Hematopoietic multipotent progenitor cell treated with erythropoietin and hydrocortisone succinate and interleukin-3 and kit ligand, for 15 days (in vitro differentiated cells): ENCODE results near the gene SLC9A3.

Experiments used
- DNase-seq: peaks from one replicate; pipeline ENCODE4 v3.0.0-alpha.2; 2015; ENCODE audit warnings: low spot score

The SLC9A3 gene

DNA sequence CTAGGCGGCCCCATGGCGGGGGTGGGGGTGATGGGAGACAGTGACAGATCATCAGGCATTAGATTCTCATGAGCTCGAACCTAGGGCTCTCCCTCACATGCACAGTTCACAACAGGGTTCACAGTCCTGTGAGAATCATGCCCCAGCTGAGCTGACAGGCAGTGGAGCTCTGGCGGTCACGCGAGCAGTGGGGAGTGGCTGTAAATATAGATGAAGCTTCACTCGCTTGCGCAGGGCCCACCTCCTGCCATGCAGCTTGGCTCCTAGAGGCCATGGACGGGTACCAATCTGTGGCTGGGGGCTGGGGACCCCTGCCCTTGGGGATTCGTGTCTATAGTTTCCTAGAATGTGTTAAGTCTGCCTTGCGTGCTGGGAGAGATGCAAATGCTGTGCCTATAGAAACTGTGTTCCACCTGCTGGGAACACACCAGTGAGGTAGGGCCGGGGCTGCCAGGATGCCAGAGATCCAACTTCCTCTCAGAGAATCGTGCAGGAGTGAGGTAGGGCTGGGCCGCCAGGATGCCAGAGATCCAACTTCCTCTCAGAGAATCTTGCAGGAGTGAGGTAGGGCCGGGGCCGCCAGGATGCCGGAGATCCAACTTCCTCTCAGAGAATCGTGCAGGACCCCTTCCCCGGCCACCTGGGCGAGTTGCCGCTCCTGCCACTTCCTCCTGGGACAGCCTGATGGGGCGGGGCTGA, 95.3 kb downstream of the SLC9A3 start:
- no peak for DNase-seq

GRCh38 chr5:428219-428618, 96.0 kb downstream of the SLC9A3 start:
- no peak for DNase-seq

GRCh38 chr5:427415-428087, 96.7 kb downstream of the SLC9A3 start:
- no peak for DNase-seq

GRCh38 chr5:426392-426976, 97.8 kb downstream of the SLC9A3 start:
- no peak for DNase-seq

DNA sequence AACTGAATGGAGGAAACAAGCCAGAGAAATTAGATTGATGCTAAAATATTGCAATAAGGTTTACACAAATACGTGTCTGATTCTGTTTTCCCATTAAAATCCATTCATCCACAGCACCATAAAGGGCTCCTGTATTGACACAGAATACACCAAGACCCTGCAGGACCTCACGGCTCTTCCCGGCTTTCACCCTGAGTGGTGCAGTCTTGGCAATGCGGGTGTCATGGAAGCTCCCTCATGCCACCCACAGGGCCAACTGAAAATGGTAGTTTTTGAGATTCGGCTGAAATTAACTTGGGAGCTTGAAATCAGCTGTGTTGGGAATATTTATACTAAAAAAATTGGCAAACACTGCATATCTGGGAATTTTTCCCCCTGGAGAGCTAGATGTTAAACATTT, 98.5 kb downstream of the SLC9A3 start:
- DNase-seq: no peak

- DNase-seq: no peak
These were observed 99.7 kb downstream of the SLC9A3 start for GRCh38 chr5:424301-425110.

DNA sequence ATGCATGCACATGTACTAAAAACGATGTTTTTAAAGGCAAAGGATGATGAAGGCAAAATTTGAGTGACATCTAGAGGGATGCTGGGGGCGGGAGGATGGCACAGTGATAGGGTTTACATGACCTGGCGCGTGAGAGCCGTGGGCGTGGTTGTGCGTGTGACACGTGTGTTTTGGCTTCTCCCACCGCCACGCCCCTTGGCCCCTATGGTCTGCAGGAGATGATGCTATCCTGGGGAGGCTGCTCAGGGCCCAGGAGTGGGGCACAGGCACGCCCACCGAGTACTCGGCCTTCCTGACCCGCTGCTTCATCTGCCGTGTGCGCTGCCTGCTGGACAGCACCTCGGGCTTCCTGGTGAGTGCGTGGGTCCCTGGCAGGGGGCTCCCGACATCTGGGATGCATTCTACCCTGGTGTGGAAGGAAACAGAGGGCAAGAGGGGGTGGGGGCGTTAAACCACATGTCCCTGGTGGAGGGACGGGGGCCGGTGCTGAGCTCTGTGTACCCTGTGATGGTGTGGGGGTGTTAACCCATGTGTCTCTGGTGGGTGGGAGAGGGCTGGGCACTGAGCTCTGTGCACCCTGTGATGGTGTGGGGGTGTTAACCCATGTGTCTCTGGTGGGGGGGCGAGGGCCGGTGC, 100.5 kb downstream of the SLC9A3 start:
- DNase-seq: no peak

DNA sequence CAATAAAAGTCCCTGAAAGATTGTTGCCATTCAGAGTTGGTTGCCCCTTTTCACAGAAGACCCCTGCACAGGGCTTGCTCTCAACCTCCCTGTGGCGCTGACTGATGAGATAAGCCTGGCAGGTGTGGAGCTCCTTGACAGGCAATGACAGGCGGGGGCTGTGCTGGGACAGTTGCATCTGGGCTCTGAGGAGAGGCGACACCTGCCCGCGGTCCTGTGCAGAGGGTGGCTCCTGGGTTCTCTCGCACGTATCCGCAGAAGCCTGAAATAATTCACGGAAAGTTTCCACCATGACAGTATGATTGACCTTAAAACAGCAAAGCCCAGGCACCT, 101.0 kb downstream of the SLC9A3 start:
- DNase-seq: no peak

- no peak for DNase-seq
These were observed 101.7 kb downstream of the SLC9A3 start for GRCh38 chr5:422323-423232.

DNA sequence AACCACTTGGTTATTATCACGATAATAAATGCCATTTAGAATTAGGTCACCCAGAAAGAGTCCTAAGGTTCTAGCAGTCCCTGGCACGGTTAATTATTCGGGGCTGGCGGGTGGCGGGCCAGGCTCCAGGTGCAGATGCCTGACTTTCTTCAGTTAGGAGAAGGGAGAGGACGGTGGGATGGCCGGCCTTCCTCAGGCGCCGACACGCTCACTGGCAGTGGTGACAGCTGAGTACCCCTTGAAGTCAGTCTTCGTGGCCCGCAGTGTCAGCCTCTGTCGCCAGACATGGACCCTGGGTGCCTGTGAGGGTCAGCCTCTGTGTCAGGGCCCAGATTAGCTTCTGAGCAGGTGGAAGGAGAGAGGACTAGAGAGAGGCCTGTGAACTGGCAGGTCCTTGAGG, 102.3 kb downstream of the SLC9A3 start:
- DNase-seq: no peak

GRCh38 chr5:421287-421880, 102.9 kb downstream of the SLC9A3 start:
- DNase-seq: no peak

DNA sequence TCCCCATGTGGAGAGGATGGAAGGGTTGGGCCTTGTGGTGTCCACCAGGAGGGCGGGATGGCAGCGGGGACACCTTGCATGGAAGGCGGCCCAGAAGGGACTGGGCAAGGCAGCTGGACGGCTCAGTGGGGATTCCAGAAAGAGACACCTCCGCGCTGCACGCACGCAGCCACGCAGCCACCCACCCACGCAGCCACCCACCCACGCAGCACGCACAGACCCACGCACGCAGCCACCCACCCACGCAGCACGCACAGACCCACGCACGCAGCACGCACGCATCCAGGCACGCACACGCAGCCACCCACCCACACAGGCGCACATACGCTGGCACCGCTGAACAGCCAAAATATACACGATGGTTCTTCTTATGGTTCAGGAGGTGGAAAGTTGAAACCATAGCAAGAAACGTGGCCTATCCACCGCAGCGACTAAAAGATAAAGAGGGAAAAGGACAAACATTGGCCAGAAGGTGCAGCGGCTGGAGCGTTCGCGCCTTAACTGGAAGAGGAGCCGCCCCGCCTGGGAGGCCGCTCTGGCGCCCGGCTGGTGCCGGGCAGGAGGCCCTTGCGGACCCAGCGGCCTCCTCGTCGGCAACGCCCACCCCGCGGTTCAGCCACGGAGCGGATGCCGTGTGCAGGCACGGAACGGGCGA, 103.5 kb downstream of the SLC9A3 start:
- no peak for DNase-seq
